CD14-positive monocyte (primary cell): ENCODE measurements around the gene ZSWIM9. TPM values are rescaled to one million over a fixed set of nuclear protein-coding genes. Genes with fewer than 3 reads are reported as not detected.
A peak's percentile ranks its signal among the peaks of the same experiment; 100 is the strongest.

Source experiments
- DNase-seq, 3 donors: peaks; one replicate each; pipeline ENCODE4 v3.0.0-alpha.2; 2011 to 2022
- H2AFZ ChIP-seq: 2 replicates; pipeline ENCODE4 v1.6.0; 2012; ENCODE audit warnings: mild to moderate bottlenecking, low read depth, low read length, inconsistent platforms; ENCODE audit not compliant: insufficient read depth, poor library complexity, severe bottlenecking
- H3K27ac ChIP-seq, 2 donors: 1 replicate in 1 of 2; 2 replicates in 1 of 2; pipeline ENCODE4 v1.5.1; 2012 to 2013; ENCODE audit warnings: low read length in 2 of 2, control low read depth in 1 of 2, inconsistent platforms in 1 of 2, low read depth in 1 of 2, mild to moderate bottlenecking in 1 of 2
- H3K27me3 ChIP-seq, 2 donors: one replicate each; pipeline versions ENCODE4 v1.6.0 to v1.6.1; 2011 to 2013; ENCODE audit warnings: low read length in 2 of 2; ENCODE audit not compliant: control insufficient read depth in 2 of 2, insufficient read depth in 2 of 2
- H3K36me3 ChIP-seq, 2 donors: replicated peaks in 1 of 2; 1 replicate in 1 of 2; 2 replicates in 1 of 2; pipeline versions ENCODE4 v1.5.1 to v1.6.1; 2012 to 2013; ENCODE audit warnings: low read length in 2 of 2, control low read depth in 1 of 2, inconsistent platforms in 1 of 2, mild to moderate bottlenecking in 1 of 2; ENCODE audit not compliant: insufficient read depth in 2 of 2, control insufficient read depth in 1 of 2
- H3K4me1 ChIP-seq, 2 donors: 1 replicate in 1 of 2; 2 replicates in 1 of 2; pipeline versions ENCODE4 v1.5.1 to v1.6.1; 2012 to 2013; ENCODE audit warnings: low read length in 2 of 2, control low read depth in 1 of 2, inconsistent platforms in 1 of 2, mild to moderate bottlenecking in 1 of 2, moderate library complexity in 1 of 2; ENCODE audit not compliant: insufficient read depth in 2 of 2, control insufficient read depth in 1 of 2
- H3K4me2 ChIP-seq: replicated peaks from 2 replicates; pipeline ENCODE3; 2012; ENCODE audit warnings: low read length, moderate library complexity, mild to moderate bottlenecking; ENCODE audit not compliant: poor library complexity, severe bottlenecking; ENCODE audit errors: extremely low read depth
- H3K4me3 ChIP-seq, 3 experiments: fragments of 200-600 bp in 1 of 3; sonication (generic) in 1 of 3; replicated peaks in 1 of 3; 1 replicate in 2 of 3; 2 replicates in 1 of 3; pipeline ENCODE4 v1.5.1; 2011 to 2013; ENCODE audit warnings: low read length in 3 of 3, mild to moderate bottlenecking in 3 of 3, control low read depth in 2 of 3, low read depth in 2 of 3, inconsistent platforms in 1 of 3, moderate library complexity in 1 of 3
- H3K79me2 ChIP-seq: 2 replicates; pipeline ENCODE4 v1.6.0; 2012; ENCODE audit warnings: mild to moderate bottlenecking, control low read depth, inconsistent platforms, low read length, moderate library complexity; ENCODE audit not compliant: insufficient read depth
- H3K9ac ChIP-seq: 2 replicates; pipeline ENCODE4 v1.6.0; 2017; ENCODE audit warnings: low read length, mild to moderate bottlenecking; ENCODE audit not compliant: insufficient read depth, poor library complexity, severe bottlenecking
- H3K9me3 ChIP-seq, 2 donors: replicated peaks in 1 of 2; 1 replicate in 1 of 2; 2 replicates in 1 of 2; pipeline versions ENCODE4 v1.5.1 to v1.6.1; 2012 to 2013; ENCODE audit warnings: low read length in 2 of 2, control low read depth in 1 of 2; ENCODE audit not compliant: control insufficient read depth in 1 of 2, insufficient read depth in 1 of 2
- H4K20me1 ChIP-seq: 2 replicates; pipeline ENCODE4 v1.6.0; 2012; ENCODE audit warnings: mild to moderate bottlenecking, low read length, control low read depth, moderate library complexity; ENCODE audit not compliant: insufficient read depth
- H3K27ac Mint-ChIP-seq, 7 donors: one replicate each; pipeline ENCODE4 v1.8.0; 2020; ENCODE audit warnings: mild to moderate bottlenecking in 7 of 7, mixed read lengths in 7 of 7, moderate library complexity in 6 of 7, inconsistent platforms in 2 of 7
- H3K27me3 Mint-ChIP-seq, 3 donors: one replicate each; pipeline ENCODE4 v1.8.0; 2021 to 2022; ENCODE audit warnings: low read depth in 3 of 3, mild to moderate bottlenecking in 3 of 3, mixed read lengths in 3 of 3, moderate library complexity in 3 of 3, inconsistent platforms in 1 of 3
- H3K36me3 Mint-ChIP-seq, 2 donors: one replicate each; pipeline ENCODE4 v1.8.0; 2020; ENCODE audit warnings: mixed read lengths in 2 of 2, inconsistent platforms in 1 of 2, mild to moderate bottlenecking in 1 of 2
- H3K4me1 Mint-ChIP-seq: one replicate; pipeline ENCODE4 v1.8.0; 2020; ENCODE audit warnings: mild to moderate bottlenecking, mixed read lengths
- H3K4me3 Mint-ChIP-seq, 2 donors: one replicate each; pipeline ENCODE4 v1.8.0; 2020; ENCODE audit warnings: mild to moderate bottlenecking in 2 of 2, mixed read lengths in 2 of 2, moderate library complexity in 1 of 2
- H3K9me3 Mint-ChIP-seq, 7 donors: one replicate each; pipeline ENCODE4 v1.8.0; 2020 to 2022; ENCODE audit warnings: mixed read lengths in 7 of 7, mild to moderate bottlenecking in 6 of 7, moderate library complexity in 6 of 7, inconsistent platforms in 2 of 7
- WGBS: methylation state at CpG from one replicate; pipeline ENCODE4 v1.1.5; 2013; ENCODE audit warnings: missing lambda C conversion rate; ENCODE audit not compliant: insufficient coverage; 5-methylcytosine and 5-hydroxymethylcytosine counted together
- intact Hi-C, 2 donors: fragments of 100-400 bp; cut with micrococcal nuclease; formaldehyde crosslinking; loops; one replicate each; pipeline versions ENCODE4 v1.15.0 to v1.15.1; 2023
- polyA plus RNA-seq, 3 donors: library from polyadenylated mRNA; depleted of rRNA in 1 of 3; unstranded in 2 of 3; stranded (reverse) in 1 of 3; fragments of 300-500 nt in 2 of 3; fragments of >200 nt in 1 of 3; fragmentation: Illumina TruSeq in 2 of 3; gene quantifications; 1 replicate in 2 of 3; 2 replicates in 1 of 3; pipeline ENCODE4 v1.2.3, GENCODE V29; 2012 to 2021
- TF ChIP-seq, protein P1 (sequence below): fragments of 200-600 bp; IDR thresholded peaks from one replicate; pipeline ENCODE4 v1.8.0; 2022; ENCODE audit warnings: antibody characterized with exemption, mild to moderate bottlenecking

Gene ZSWIM9
- polyA plus RNA-seq, 3 donors = 0.28 to 2.5 (median 0.97) TPM

DNA sequence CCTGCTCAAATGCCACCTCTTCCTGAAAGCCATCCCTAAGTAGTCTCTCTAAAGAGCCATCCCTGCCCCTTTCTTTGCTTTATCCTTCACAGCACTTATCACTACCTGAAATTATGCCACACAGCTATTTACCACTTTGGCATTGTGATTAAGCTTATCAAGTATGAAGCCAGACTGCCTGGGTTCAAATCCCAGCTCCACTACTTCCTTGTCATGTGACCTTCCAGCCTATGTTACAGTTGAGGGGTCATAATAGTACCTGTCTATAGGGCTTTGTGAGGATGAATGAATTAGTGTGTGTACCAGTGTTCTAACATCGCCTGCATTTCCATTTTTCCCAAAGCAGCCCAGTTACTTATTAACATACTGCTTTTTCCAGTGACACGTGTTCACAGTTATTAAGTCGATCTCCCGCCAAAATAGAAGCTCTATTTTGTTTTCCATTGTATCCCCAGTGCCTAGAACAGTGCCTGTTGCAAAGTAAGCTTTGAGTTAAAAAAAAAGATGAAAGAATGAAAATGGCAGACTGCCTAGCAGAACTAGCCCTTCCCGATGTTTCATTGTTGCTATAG, 32.8 kb downstream of the ZSWIM9 start:
- H3K4me1 Mint-ChIP-seq = peaks cover 17% of the 10 kb centered on the region
- no peak overlapping the region for H3K27ac Mint-ChIP-seq
- peak overlapping the region; percentile 62 for H3K9ac ChIP-seq
- H3K4me1 ChIP-seq = peaks cover 22 to 33% of the 10 kb centered on the region in 2 donors
- H3K36me3 Mint-ChIP-seq = peaks cover 0 to 3% of the 10 kb centered on the region in 2 donors
- peak overlapping the region in 1 of 2 donors; percentile 54 for H3K4me3 Mint-ChIP-seq
- H3K79me2 ChIP-seq = peaks cover 11% of the 10 kb centered on the region
- peak overlapping the region; percentile 88 for H3K4me2 ChIP-seq
- H4K20me1 ChIP-seq = no peaks in the 10 kb centered on the region
- peaks cover 0 to 3% (median 2%) of the 10 kb centered on the region in 3 donors for H3K27me3 Mint-ChIP-seq
- H3K36me3 ChIP-seq = no peaks in the 10 kb centered on the region
- peak overlapping the region; percentile 91 for H2AFZ ChIP-seq
- peaks cover 0 to 8% of the 10 kb centered on the region in 2 donors for H3K9me3 ChIP-seq
- H3K27me3 ChIP-seq = no peaks in the 10 kb centered on the region
- whole genome bisulfite sequencing = 35% methylated on average over 4 of the region's 5 CpGs
- TF ChIP-seq, protein P1, sequence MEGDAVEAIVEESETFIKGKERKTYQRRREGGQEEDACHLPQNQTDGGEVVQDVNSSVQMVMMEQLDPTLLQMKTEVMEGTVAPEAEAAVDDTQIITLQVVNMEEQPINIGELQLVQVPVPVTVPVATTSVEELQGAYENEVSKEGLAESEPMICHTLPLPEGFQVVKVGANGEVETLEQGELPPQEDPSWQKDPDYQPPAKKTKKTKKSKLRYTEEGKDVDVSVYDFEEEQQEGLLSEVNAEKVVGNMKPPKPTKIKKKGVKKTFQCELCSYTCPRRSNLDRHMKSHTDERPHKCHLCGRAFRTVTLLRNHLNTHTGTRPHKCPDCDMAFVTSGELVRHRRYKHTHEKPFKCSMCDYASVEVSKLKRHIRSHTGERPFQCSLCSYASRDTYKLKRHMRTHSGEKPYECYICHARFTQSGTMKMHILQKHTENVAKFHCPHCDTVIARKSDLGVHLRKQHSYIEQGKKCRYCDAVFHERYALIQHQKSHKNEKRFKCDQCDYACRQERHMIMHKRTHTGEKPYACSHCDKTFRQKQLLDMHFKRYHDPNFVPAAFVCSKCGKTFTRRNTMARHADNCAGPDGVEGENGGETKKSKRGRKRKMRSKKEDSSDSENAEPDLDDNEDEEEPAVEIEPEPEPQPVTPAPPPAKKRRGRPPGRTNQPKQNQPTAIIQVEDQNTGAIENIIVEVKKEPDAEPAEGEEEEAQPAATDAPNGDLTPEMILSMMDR = no peak
- H3K9me3 Mint-ChIP-seq = peaks cover 0 to 14% (median 7%) of the 10 kb centered on the region in 7 donors
- intact Hi-C loops = loop anchor here in 1 of 2 donors (5.0 kb wide), 1 partner anchor 59 kb away; no protein-coding TSS in a partner anchor
- no peak for DNase-seq
- H3K27ac ChIP-seq = peak overlapping the region; percentile 19 to 75
- H3K4me3 ChIP-seq = peak overlapping the region; percentile 60 to 82 (median 63)

DNA sequence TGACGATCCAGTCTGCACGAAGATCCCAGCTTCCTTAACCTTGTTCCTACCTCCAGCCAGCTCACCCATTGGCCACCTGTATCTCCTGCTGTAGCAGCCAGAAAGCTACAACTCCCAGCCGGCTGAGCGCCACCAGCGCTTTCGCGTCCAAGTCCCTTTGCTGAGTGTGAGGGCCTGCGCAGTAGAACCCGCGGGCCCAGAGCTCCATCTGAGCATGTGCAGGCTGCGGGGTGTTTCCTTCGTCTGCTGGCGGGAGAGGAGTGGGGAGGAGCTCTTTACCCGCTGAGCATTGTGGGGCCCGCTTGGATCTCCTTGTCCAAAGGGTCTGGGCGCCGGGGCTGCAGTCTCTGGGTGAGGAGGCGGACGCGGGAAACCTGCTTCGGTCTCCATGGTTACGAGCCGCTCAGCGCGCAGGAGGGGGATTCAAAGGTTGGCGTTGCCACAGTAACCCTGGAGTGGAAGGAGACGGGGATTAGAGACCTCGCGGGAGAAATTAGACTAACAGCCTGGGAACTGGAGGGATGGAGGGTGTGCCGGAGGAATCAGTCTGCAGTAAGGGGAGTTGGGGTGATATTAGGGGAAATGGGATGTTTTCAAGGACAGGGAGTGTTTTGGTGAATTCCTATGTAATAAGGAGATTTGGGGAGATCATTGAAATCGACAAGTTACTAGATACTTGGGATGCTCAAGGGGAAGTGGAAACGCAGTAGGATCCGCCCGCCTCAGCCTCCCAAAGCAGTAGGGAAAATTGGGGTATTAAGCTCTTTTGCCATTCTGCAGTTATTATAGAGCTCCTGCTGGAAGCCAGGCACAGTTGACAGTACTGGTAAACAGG, 33.5 kb downstream of the ZSWIM9 start:
- Histone ChIP-seq H3K9ac (peak overlapping the region; percentile 62), H3K27me3 (no peaks in the 10 kb centered on the region), H3K36me3 (no peaks in the 10 kb centered on the region), H3K4me1 (peaks cover 22 to 33% of the 10 kb centered on the region in 2 donors), H3K27ac (peak overlapping the region; percentile 19 to 75), H3K4me3 (peak overlapping the region; percentile 60 to 82 (median 63)), H3K79me2 (peaks cover 12% of the 10 kb centered on the region), H2AFZ (peak overlapping the region; percentile 91), H3K9me3 (peaks cover 0 to 8% of the 10 kb centered on the region in 2 donors), H3K4me2 (peak overlapping the region; percentile 88), H4K20me1 (no peaks in the 10 kb centered on the region)
- Mint-ChIP-seq H3K36me3 (peaks cover 0 to 8% of the 10 kb centered on the region in 2 donors), H3K4me1 (peaks cover 17% of the 10 kb centered on the region), H3K4me3 (no peak overlapping the region), H3K9me3 (peaks cover 0 to 14% (median 7%) of the 10 kb centered on the region in 7 donors), H3K27ac (no peak overlapping the region), H3K27me3 (peaks cover 0 to 3% (median 2%) of the 10 kb centered on the region in 3 donors)
- WGBS = under 1% methylated on average over 28 of the region's 34 CpGs
- DNase-seq = peak; percentile 77 to 80 (median 78)
- TF ChIP-seq, protein P1 = no peak
- intact Hi-C loops = loop anchor here in 1 of 2 donors (5.0 kb wide), 1 partner anchor 58 kb away; no protein-coding TSS in a partner anchor
